GM23248 (cell line): ENCODE measurements around the gene ERC1.

Source experiments
- EZH2 ChIP-seq: fragments of 200-600 bp; sonication (generic); IDR thresholded peaks from 2 replicates; pipeline ENCODE4 v1.6.1; 2018; ENCODE audit warnings: antibody characterized with exemption, mild to moderate bottlenecking; ENCODE audit not compliant: insufficient read depth, poor library complexity, severe bottlenecking
- EZH2phosphoT487 ChIP-seq: fragments of 200-600 bp; sonication (generic); IDR thresholded peaks from 2 replicates; pipeline ENCODE4 v1.6.1; 2018; ENCODE audit warnings: antibody characterized with exemption, moderate library complexity, mild to moderate bottlenecking, low read depth; ENCODE audit not compliant: insufficient read depth

DNA sequence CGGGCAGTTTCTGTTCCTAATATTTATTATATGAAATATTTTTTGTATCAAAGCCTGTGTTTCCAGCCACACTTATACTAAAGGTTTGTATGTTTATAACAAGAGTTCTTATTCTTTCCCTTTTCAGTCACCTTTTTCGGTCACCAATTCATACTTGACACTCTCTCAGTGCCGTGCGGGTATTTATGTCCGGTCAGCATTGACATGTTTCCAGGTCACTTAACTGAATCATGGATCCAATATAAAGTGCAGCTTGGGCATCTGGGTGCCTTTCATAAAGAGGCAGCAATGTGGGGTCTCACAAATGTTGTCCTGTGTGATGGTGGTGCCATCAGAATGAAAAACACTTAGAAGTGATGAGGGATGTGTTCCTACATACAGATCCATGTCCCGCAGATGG lies 141.3 kb downstream of the ERC1 start:
- TF ChIP-seq EZH2phosphoT487, result no peak
- TF ChIP-seq EZH2, result no peak
